BE2C (cell line): ENCODE results near the gene FBXL7.

Experiments used
- DNase-seq: peaks from one replicate; pipeline ENCODE4 v3.0.0-alpha.2; 2020
- H3K27me3 ChIP-seq: fragments of 250-450 bp; sonication (Bioruptor Pico); 2 replicates; pipeline ENCODE4 v1.5.1; 2020; ENCODE audit warnings: mild to moderate bottlenecking
- H3K36me3 ChIP-seq: fragments of 250-450 bp; sonication (Bioruptor Pico); 2 replicates; pipeline ENCODE4 v1.5.1; 2020; ENCODE audit warnings: mild to moderate bottlenecking
- H3K4me1 ChIP-seq: fragments of 250-450 bp; sonication (Bioruptor Pico); 2 replicates; pipeline ENCODE4 v1.5.1; 2020
- H3K4me3 ChIP-seq: 2 replicates; pipeline ENCODE4 v1.5.1; 2011; ENCODE audit warnings: low read depth, low read length
- H3K9me3 ChIP-seq: fragments of 250-450 bp; sonication (Bioruptor Pico); 2 replicates; pipeline ENCODE4 v1.5.1; 2020
- TF ChIP-seq, protein P1 (sequence below): IDR thresholded peaks from 2 replicates; pipeline ENCODE4 v1.5.1; 2012; ENCODE audit warnings: mild to moderate bottlenecking, low read depth, low read length

FBXL7 gene

GRCh38 chr5:15753752-15754151 lies 253.8 kb downstream of the FBXL7 start:
- Histone ChIP-seq H3K36me3 (no peaks in the 10 kb centered on the region), H3K4me1 (peaks cover 10% of the 10 kb centered on the region), H3K4me3 (no peak overlapping the region), H3K9me3 (no peaks in the 10 kb centered on the region), H3K27me3 (no peaks in the 10 kb centered on the region)
- no peak for DNase-seq
- TF ChIP-seq, protein P1, sequence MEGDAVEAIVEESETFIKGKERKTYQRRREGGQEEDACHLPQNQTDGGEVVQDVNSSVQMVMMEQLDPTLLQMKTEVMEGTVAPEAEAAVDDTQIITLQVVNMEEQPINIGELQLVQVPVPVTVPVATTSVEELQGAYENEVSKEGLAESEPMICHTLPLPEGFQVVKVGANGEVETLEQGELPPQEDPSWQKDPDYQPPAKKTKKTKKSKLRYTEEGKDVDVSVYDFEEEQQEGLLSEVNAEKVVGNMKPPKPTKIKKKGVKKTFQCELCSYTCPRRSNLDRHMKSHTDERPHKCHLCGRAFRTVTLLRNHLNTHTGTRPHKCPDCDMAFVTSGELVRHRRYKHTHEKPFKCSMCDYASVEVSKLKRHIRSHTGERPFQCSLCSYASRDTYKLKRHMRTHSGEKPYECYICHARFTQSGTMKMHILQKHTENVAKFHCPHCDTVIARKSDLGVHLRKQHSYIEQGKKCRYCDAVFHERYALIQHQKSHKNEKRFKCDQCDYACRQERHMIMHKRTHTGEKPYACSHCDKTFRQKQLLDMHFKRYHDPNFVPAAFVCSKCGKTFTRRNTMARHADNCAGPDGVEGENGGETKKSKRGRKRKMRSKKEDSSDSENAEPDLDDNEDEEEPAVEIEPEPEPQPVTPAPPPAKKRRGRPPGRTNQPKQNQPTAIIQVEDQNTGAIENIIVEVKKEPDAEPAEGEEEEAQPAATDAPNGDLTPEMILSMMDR = no peak

GRCh38 chr5:15757103-15757502 lies 257.1 kb downstream of the FBXL7 start:
- Histone ChIP-seq H3K9me3 (no peaks in the 10 kb centered on the region), H3K36me3 (no peaks in the 10 kb centered on the region), H3K4me1 (peaks cover 13% of the 10 kb centered on the region), H3K4me3 (no peak overlapping the region), H3K27me3 (no peaks in the 10 kb centered on the region)
- no peak for DNase-seq
- TF ChIP-seq, protein P1 = no peak

- Histone ChIP-seq H3K36me3 (no peaks in the 10 kb centered on the region), H3K4me1 (peaks cover 12% of the 10 kb centered on the region), H3K9me3 (no peaks in the 10 kb centered on the region), H3K4me3 (no peak overlapping the region), H3K27me3 (no peaks in the 10 kb centered on the region)
- TF ChIP-seq, protein P1 = no peak
- no peak for DNase-seq
Measured at GRCh38 chr5:15757619-15758018, 257.6 kb downstream of the FBXL7 start.

- Histone ChIP-seq H3K27me3 (no peaks in the 10 kb centered on the region), H3K4me1 (peaks cover 35% of the 10 kb centered on the region), H3K9me3 (no peaks in the 10 kb centered on the region), H3K36me3 (no peaks in the 10 kb centered on the region), H3K4me3 (peak overlapping the region; percentile 20)
- TF ChIP-seq, protein P1 = no peak
- DNase-seq = no peak
Measured at GRCh38 chr5:15762668-15763067, 262.7 kb downstream of the FBXL7 start.

DNA sequence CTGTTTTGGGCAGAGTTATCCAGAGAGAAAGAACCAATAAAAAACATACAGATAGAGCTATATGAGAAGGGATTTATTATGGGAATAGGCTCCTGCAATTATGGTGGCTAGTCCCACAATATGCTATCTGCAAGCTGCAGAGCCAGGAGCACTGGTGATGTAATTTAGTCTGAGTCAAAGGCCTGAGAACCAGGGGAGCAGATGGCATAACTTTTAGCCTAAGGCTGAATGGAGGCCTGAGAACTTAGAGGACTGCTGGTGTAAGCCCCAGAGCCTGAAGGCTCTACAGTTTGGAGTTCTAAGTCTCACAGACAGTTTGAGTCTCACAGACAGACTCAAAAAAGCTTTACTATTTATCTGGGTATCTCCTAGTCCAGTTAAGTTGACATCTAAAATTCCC lies 263.8 kb downstream of the FBXL7 start:
- TF ChIP-seq, protein P1 = no peak
- peak; percentile 82 for DNase-seq
- Histone ChIP-seq H3K4me1 (peaks cover 36% of the 10 kb centered on the region), H3K9me3 (no peaks in the 10 kb centered on the region), H3K27me3 (no peaks in the 10 kb centered on the region), H3K36me3 (no peaks in the 10 kb centered on the region), H3K4me3 (0 out of 2 replicates have a peak overlapping the region, but pooled peaks have one; percentile 20)

DNA sequence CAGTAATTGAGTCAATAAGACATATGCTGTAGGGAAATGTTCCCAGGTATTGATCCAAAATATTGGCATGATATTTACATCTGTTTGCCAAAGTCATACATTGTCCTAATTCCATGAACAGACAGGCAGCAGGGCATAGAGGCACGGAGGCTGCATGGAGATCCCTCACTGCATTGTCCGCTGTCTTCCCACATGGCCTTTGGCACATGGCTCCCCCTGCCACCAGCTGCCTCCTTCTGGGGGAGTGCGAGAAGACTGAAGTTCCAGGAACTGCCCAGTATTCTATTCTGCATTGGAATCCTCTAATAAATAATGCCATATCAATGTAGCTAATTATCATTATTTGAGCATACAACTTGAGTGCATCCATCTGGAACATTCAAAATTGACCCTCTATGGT lies 269.0 kb downstream of the FBXL7 start:
- H3K36me3 ChIP-seq = no peaks in the 10 kb centered on the region
- peaks cover 30% of the 10 kb centered on the region for H3K4me1 ChIP-seq
- H3K4me3 ChIP-seq = no peak overlapping the region
- no peaks in the 10 kb centered on the region for H3K9me3 ChIP-seq
- H3K27me3 ChIP-seq = no peaks in the 10 kb centered on the region
- TF ChIP-seq, protein P1 = peak; percentile 25; the same call in 1 of the 2 replicates
- DNase-seq = peak; percentile 31
